Activated T-helper 2 cell treated with anti-CD3 and anti-CD28 coated beads, Interferon-gamma antibody, Interleukin-2, Interleukin-4, amounts not matched to agents 10 μg/mL and 5 μg/mL and 100 μg/mL, durations not matched to agents 14 hours and 24 hours and 36 hours (primary cell): ENCODE measurements around the gene KDM5A. TPM values are rescaled to one million over a fixed set of nuclear protein-coding genes. Genes with fewer than 3 reads are reported as not detected.

ENCODE experiments used
- total RNA-seq: library from RNA; stranded (reverse); gene quantifications from 2 replicates; pipeline ENCODE4 v1.2.3, GENCODE V29; 2022

Gene KDM5A
- total RNA-seq, 1 donor from 2014 or later = 76.4 TPM

Other genes starting within 250 kb of the KDM5A start
- 0.37 TPM in 1 of 2 replicates, not detected in the other for gene SLC6A12, start 175.2 kb downstream of the KDM5A start, total RNA-seq
- gene SLC6A13, start 126.5 kb downstream of the KDM5A start, total RNA-seq = 0.18 and 0.21 TPM in 2 replicates
- gene CCDC77, start 12.3 kb upstream of the KDM5A start, total RNA-seq = 12.5 and 14.4 TPM in 2 replicates
- gene B4GALNT3, start 70.6 kb upstream of the KDM5A start, total RNA-seq = 6.5 and 6.9 TPM in 2 replicates